Urinary bladder (tissue), 4 donors: ENCODE data around the gene PPP2R3B. TPM values are rescaled to one million over a fixed set of nuclear protein-coding genes. Genes with fewer than 3 reads are reported as not detected.

ENCODE experiments used
- DNase-seq: peaks from one replicate; pipeline ENCODE4 v3.0.0-alpha.2; 2015; ENCODE audit errors: extremely low spot score
- H3K27ac ChIP-seq: one replicate; pipeline ENCODE4 v1.5.1; 2013; ENCODE audit warnings: low read depth, mild to moderate bottlenecking, moderate library complexity
- H3K36me3 ChIP-seq: one replicate; pipeline ENCODE4 v1.6.1; 2013; ENCODE audit warnings: mild to moderate bottlenecking, moderate library complexity; ENCODE audit not compliant: insufficient read depth
- H3K4me1 ChIP-seq: one replicate; pipeline ENCODE4 v1.6.1; 2013; ENCODE audit warnings: mild to moderate bottlenecking, moderate library complexity; ENCODE audit not compliant: insufficient read depth
- H3K4me3 ChIP-seq: one replicate; pipeline ENCODE4 v1.5.1; 2013; ENCODE audit warnings: low read depth, low read length
- WGBS: extraction: QIAGEN DNeasy Blood & Tissue Kit; methylation state at CpG from one replicate; pipeline ENCODE4 v1.1.7; 2013; 5-methylcytosine and 5-hydroxymethylcytosine counted together
- polyA plus RNA-seq: library from polyadenylated mRNA; stranded (reverse); fragments of 200-250 nt; gene quantifications from one replicate; pipeline ENCODE4 v1.2.3, GENCODE V29; 2013
- total RNA-seq: library from RNA; depleted of rRNA; stranded (reverse); fragments of >200 nt; gene quantifications from one replicate; pipeline ENCODE4 v1.2.3, GENCODE V29; 2014
- donor health status: healthy with polysubstance abuse.
- donor health status: healthy.

PPP2R3B gene
- total and polyA plus RNA-seq, 2 donors = 11.0 to 16.1 TPM

GRCh38 chrX:350148-350533 lies 36.6 kb downstream of the PPP2R3B start:
- Histone ChIP-seq H3K27ac (no peak overlapping the region), H3K4me1 (no peaks in the 10 kb centered on the region), H3K36me3 (peaks cover 2% of the 10 kb centered on the region), H3K4me3 (no peak overlapping the region)
- no peak for DNase-seq
- 89% methylated on average over 20 of the region's 20 CpGs for WGBS

GRCh38 chrX:349702-350101 lies 37.0 kb downstream of the PPP2R3B start:
- Histone ChIP-seq H3K27ac (no peak overlapping the region), H3K4me1 (no peaks in the 10 kb centered on the region), H3K36me3 (peaks cover 2% of the 10 kb centered on the region), H3K4me3 (no peak overlapping the region)
- DNase-seq = no peak
- 87% methylated on average over 10 of the region's 10 CpGs for WGBS

- WGBS = 80% methylated on average over 18 of the region's 18 CpGs
- Histone ChIP-seq H3K4me1 (no peaks in the 10 kb centered on the region), H3K4me3 (no peak overlapping the region), H3K27ac (no peak overlapping the region), H3K36me3 (peaks cover 2% of the 10 kb centered on the region)
- DNase-seq = no peak
These were observed 37.5 kb downstream of the PPP2R3B start for GRCh38 chrX:349196-349595.

GRCh38 chrX:348461-349117 lies 38.1 kb downstream of the PPP2R3B start:
- DNase-seq = no peak
- H3K4me1 ChIP-seq = no peaks in the 10 kb centered on the region
- H3K27ac ChIP-seq = no peak overlapping the region
- WGBS = 65% methylated on average over 11 of the region's 11 CpGs
- no peak overlapping the region for H3K4me3 ChIP-seq
- H3K36me3 ChIP-seq = peaks cover 2% of the 10 kb centered on the region

GRCh38 chrX:347351-348117 lies 39.2 kb downstream of the PPP2R3B start:
- WGBS = 97% methylated on average over 59 of the region's 59 CpGs
- H3K27ac ChIP-seq = no peak overlapping the region
- DNase-seq = no peak
- no peaks in the 10 kb centered on the region for H3K4me1 ChIP-seq
- H3K4me3 ChIP-seq = no peak overlapping the region
- peaks cover 2% of the 10 kb centered on the region for H3K36me3 ChIP-seq

GRCh38 chrX:346034-346813 lies 40.5 kb downstream of the PPP2R3B start:
- Histone ChIP-seq H3K27ac (no peak overlapping the region), H3K36me3 (peaks cover 2% of the 10 kb centered on the region), H3K4me3 (no peak overlapping the region), H3K4me1 (no peaks in the 10 kb centered on the region)
- 96% methylated on average over 75 of the region's 75 CpGs for WGBS
- DNase-seq = no peak

GRCh38 chrX:345020-345925 lies 41.4 kb downstream of the PPP2R3B start:
- WGBS = 96% methylated on average over 63 of the region's 63 CpGs
- DNase-seq = no peak
- Histone ChIP-seq H3K27ac (no peak overlapping the region), H3K36me3 (peaks cover 2% of the 10 kb centered on the region), H3K4me3 (no peak overlapping the region), H3K4me1 (no peaks in the 10 kb centered on the region)

- 97% methylated on average over 47 of the region's 47 CpGs for WGBS
- H3K36me3 ChIP-seq = peaks cover 2% of the 10 kb centered on the region
- no peaks in the 10 kb centered on the region for H3K4me1 ChIP-seq
- DNase-seq = no peak
- no peak overlapping the region for H3K4me3 ChIP-seq
- no peak overlapping the region for H3K27ac ChIP-seq
These were observed 42.3 kb downstream of the PPP2R3B start for GRCh38 chrX:344371-344901.

- H3K4me1 ChIP-seq = no peaks in the 10 kb centered on the region
- 96% methylated on average over 36 of the region's 36 CpGs for WGBS
- H3K4me3 ChIP-seq = no peak overlapping the region
- H3K27ac ChIP-seq = no peak overlapping the region
- peaks cover 1% of the 10 kb centered on the region for H3K36me3 ChIP-seq
- no peak for DNase-seq
These were observed 45.1 kb downstream of the PPP2R3B start for GRCh38 chrX:341541-342101.

GRCh38 chrX:340641-341423 lies 45.9 kb downstream of the PPP2R3B start:
- Histone ChIP-seq H3K36me3 (peaks cover 3% of the 10 kb centered on the region), H3K4me1 (no peaks in the 10 kb centered on the region), H3K4me3 (no peak overlapping the region), H3K27ac (no peak overlapping the region)
- DNase-seq = no peak
- WGBS = 93% methylated on average over 52 of the region's 52 CpGs

- Histone ChIP-seq H3K4me3 (no peak overlapping the region), H3K4me1 (no peaks in the 10 kb centered on the region), H3K36me3 (peaks cover 3% of the 10 kb centered on the region), H3K27ac (no peak overlapping the region)
- WGBS = 91% methylated on average over 19 of the region's 24 CpGs
- DNase-seq = no peak
These were observed 46.6 kb downstream of the PPP2R3B start for GRCh38 chrX:340121-340520.

- Histone ChIP-seq H3K36me3 (peaks cover 3% of the 10 kb centered on the region), H3K4me3 (no peak overlapping the region), H3K4me1 (no peaks in the 10 kb centered on the region), H3K27ac (no peak overlapping the region)
- no peak for DNase-seq
- WGBS = 95% methylated on average over 44 of the region's 44 CpGs
These were observed 47.8 kb downstream of the PPP2R3B start for GRCh38 chrX:338836-339400.
